SK-N-MC (cell line): ENCODE data around the gene NME9.

Experiments
- EZH2 ChIP-seq: fragments of 200-600 bp; sonication (generic); IDR thresholded peaks from one replicate; pipeline ENCODE4 v1.6.1; 2017; ENCODE audit warnings: antibody characterized with exemption
- POLR2AphosphoS5 ChIP-seq: IDR thresholded peaks from 2 replicates; pipeline ENCODE4 v1.6.1; 2012; ENCODE audit warnings: mild to moderate bottlenecking, low read depth, low read length, borderline replicate concordance

DNA sequence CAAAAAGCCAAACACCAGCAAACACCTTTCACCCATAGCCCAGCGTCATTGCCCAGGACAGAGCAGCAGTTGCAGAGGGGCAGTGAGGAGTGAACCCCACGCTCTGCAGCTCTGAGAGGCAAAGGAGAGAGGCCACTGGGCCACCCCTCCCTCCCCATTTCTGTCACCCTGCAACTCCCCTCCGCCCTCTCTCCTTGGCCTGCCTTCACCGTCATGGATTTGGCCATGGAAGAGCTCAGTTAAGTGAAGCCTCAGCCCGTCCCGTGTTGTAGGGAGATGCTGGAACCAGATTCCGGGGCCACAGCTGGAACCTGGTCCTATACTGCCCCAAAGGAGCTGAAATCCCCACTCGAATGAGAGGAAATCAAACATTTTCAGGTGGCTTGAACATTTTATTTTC is 40.7 kb upstream of the NME9 start:
- TF ChIP-seq POLR2AphosphoS5 = no peak
- TF ChIP-seq EZH2 = no peak
